ENCODE measurements around the gene DDC.
"Not testable (repeated sequence)": the region's sequence is repeated elsewhere in the genome, so short reads cannot be mapped to it uniquely, and the experiment has no call there.

The DDC gene

GRCh38 chr7:50534690-50535290 lies 30.4 kb downstream of the DDC start:
- H3K4me1 ChIP-seq, result peaks cover 0 to 17% (median 5%) of the 10 kb centered on the region in 10 experiments; a peak in 10 of 20 replicates
- H3K4me2 ChIP-seq, result peak overlapping the region in 6 of 11 experiments; percentile 8 to 69 (median 52); a peak in 10 of 22 replicates
- no peak for TF ChIP-seq Cebpa-rat (IDR thresholded peaks at IDR 0.05)
- no peaks in the 10 kb centered on the region for H3K36me3 ChIP-seq
- no peak overlapping the region for H3K9ac ChIP-seq
- H3K9me3 ChIP-seq (replicated peaks in 1 of 11), result no peaks in the 10 kb centered on the region
- no peaks in the 10 kb centered on the region for H3K27me3 ChIP-seq
- no peak overlapping the region for H3K4me3 ChIP-seq
- H3K27ac ChIP-seq, result peak overlapping the region in 3 of 11 experiments; percentile 20 to 40 (median 35); a peak in 5 of 22 replicates
- no peaks in the 10 kb centered on the region for H4K20me1 ChIP-seq

- TF ChIP-seq Cebpa-rat (IDR thresholded peaks at IDR 0.05), result no peak
- Histone ChIP-seq H3K9me3 (replicated peaks in 1 of 11) (no peaks in the 10 kb centered on the region), H3K27ac (no peak overlapping the region), H3K4me3 (no peak overlapping the region), H3K9ac (no peak overlapping the region), H3K27me3 (no peaks in the 10 kb centered on the region), H4K20me1 (no peaks in the 10 kb centered on the region), H3K36me3 (no peaks in the 10 kb centered on the region), H3K4me2 (no peak overlapping the region), H3K4me1 (peaks cover 0 to 17% (median 5%) of the 10 kb centered on the region in 10 experiments; a peak in 10 of 20 replicates)
Observed at GRCh38 chr7:50533866-50534265, 31.3 kb downstream of the DDC start.

GRCh38 chr7:50531928-50532327 lies 33.3 kb downstream of the DDC start:
- no peaks in the 10 kb centered on the region for H4K20me1 ChIP-seq
- H3K4me1 ChIP-seq, result peaks cover 0 to 17% (median 5%) of the 10 kb centered on the region in 10 experiments; a peak in 10 of 20 replicates
- no peak overlapping the region for H3K27ac ChIP-seq
- TF ChIP-seq Cebpa-rat (IDR thresholded peaks at IDR 0.05), result no peak
- H3K36me3 ChIP-seq, result no peaks in the 10 kb centered on the region
- no peaks in the 10 kb centered on the region for H3K27me3 ChIP-seq
- H3K4me2 ChIP-seq, result no peak overlapping the region
- no peak overlapping the region for H3K9ac ChIP-seq
- no peak overlapping the region for H3K4me3 ChIP-seq
- H3K9me3 ChIP-seq (replicated peaks in 1 of 11), result no peaks in the 10 kb centered on the region

- Histone ChIP-seq H3K4me1 (peaks cover 0 to 17% (median 5%) of the 10 kb centered on the region in 10 experiments; a peak in 10 of 20 replicates), H3K4me2 (no peak overlapping the region), H3K4me3 (no peak overlapping the region), H3K27me3 (no peaks in the 10 kb centered on the region), H4K20me1 (no peaks in the 10 kb centered on the region), H3K9ac (no peak overlapping the region), H3K27ac (no peak overlapping the region), H3K9me3 (replicated peaks in 1 of 11) (no peaks in the 10 kb centered on the region), H3K36me3 (no peaks in the 10 kb centered on the region)
- no peak for TF ChIP-seq Cebpa-rat (IDR thresholded peaks at IDR 0.05)
Observed at GRCh38 chr7:50531401-50531911, 33.7 kb downstream of the DDC start.

GRCh38 chr7:50530766-50531165 lies 34.4 kb downstream of the DDC start:
- H3K4me2 ChIP-seq, result no peak overlapping the region
- no peaks in the 10 kb centered on the region; a peak in 1 of 22 replicates for H3K9me3 ChIP-seq (replicated peaks in 1 of 11)
- no peaks in the 10 kb centered on the region for H3K27me3 ChIP-seq
- H3K36me3 ChIP-seq, result no peaks in the 10 kb centered on the region
- H4K20me1 ChIP-seq, result no peaks in the 10 kb centered on the region
- H3K4me1 ChIP-seq, result peaks cover 0 to 17% (median 5%) of the 10 kb centered on the region in 10 experiments; a peak in 10 of 20 replicates
- no peak overlapping the region for H3K27ac ChIP-seq
- no peak overlapping the region for H3K9ac ChIP-seq
- no peak for TF ChIP-seq Cebpa-rat (IDR thresholded peaks at IDR 0.05)
- no peak overlapping the region for H3K4me3 ChIP-seq

GRCh38 chr7:50529093-50529862 lies 35.9 kb downstream of the DDC start:
- Histone ChIP-seq H3K4me2 (no peak overlapping the region), H3K4me3 (no peak overlapping the region), H3K27me3 (no peaks in the 10 kb centered on the region), H3K36me3 (no peaks in the 10 kb centered on the region), H3K9me3 (replicated peaks in 1 of 11) (peaks cover 0 to 4% (median 0%) of the 10 kb centered on the region in 11 experiments; a peak in 2 of 22 replicates), H4K20me1 (no peaks in the 10 kb centered on the region), H3K4me1 (peaks cover 0 to 4% (median 0%) of the 10 kb centered on the region in 10 experiments; a peak in 5 of 20 replicates), H3K9ac (no peak overlapping the region), H3K27ac (no peak overlapping the region)
- no peak for TF ChIP-seq Cebpa-rat (IDR thresholded peaks at IDR 0.05)

- no peaks in the 10 kb centered on the region for H3K36me3 ChIP-seq
- no peaks in the 10 kb centered on the region for H3K27me3 ChIP-seq
- H3K4me2 ChIP-seq, result no peak overlapping the region
- peaks cover 0 to 4% (median 0%) of the 10 kb centered on the region in 11 experiments; a peak in 2 of 22 replicates for H3K9me3 ChIP-seq (replicated peaks in 1 of 11)
- no peak overlapping the region for H3K4me3 ChIP-seq
- H3K4me1 ChIP-seq, result no peaks in the 10 kb centered on the region
- TF ChIP-seq Cebpa-rat (IDR thresholded peaks at IDR 0.05), result no peak
- no peak overlapping the region for H3K27ac ChIP-seq
- no peaks in the 10 kb centered on the region for H4K20me1 ChIP-seq
- no peak overlapping the region for H3K9ac ChIP-seq
Observed at GRCh38 chr7:50528266-50529092, 36.7 kb downstream of the DDC start.

GRCh38 chr7:50519350-50519749 lies 45.9 kb downstream of the DDC start:
- peaks cover 4 to 21% (median 14%) of the 10 kb centered on the region in 11 experiments; a peak in 15 of 22 replicates for H3K9me3 ChIP-seq (replicated peaks in 1 of 11)
- not testable (repeated sequence) for H3K27me3 ChIP-seq, H3K9ac ChIP-seq, H3K4me2 ChIP-seq, H3K27ac ChIP-seq, H3K4me3 ChIP-seq, H3K36me3 ChIP-seq, H3K4me1 ChIP-seq, H4K20me1 ChIP-seq
